ENCODE results near the gene S100A7.
A peak's percentile ranks its signal among the peaks of the same experiment; 100 is the strongest.

The S100A7 gene

GRCh38 chr1:153488731-153489130 lies 28.3 kb upstream of the S100A7 start:
- Mint-ChIP-seq H3K36me3 (ENCODE audit: insufficient read depth) (no peaks in the 10 kb centered on the region), H3K27me3 (peaks cover 58 to 71% of the 10 kb centered on the region in 2 donors), H3K27ac (no peak overlapping the region), H3K4me3 (no peak overlapping the region), H3K9me3 (no peaks in the 10 kb centered on the region), H3K4me1 (ENCODE audit: low read depth in 2 of 2) (no peaks in the 10 kb centered on the region)
- ATAC-seq (replicated peaks), result no peak
- no peak for DNase-seq

GRCh38 chr1:153487707-153488106 lies 27.3 kb upstream of the S100A7 start:
- ATAC-seq (replicated peaks) (no peak), DNase-seq (no peak)
- Mint-ChIP-seq H3K27ac (no peak overlapping the region), H3K4me3 (no peak overlapping the region), H3K36me3 (ENCODE audit: insufficient read depth) (no peaks in the 10 kb centered on the region), H3K4me1 (ENCODE audit: low read depth in 2 of 2) (no peaks in the 10 kb centered on the region), H3K27me3 (peaks cover 57 to 68% of the 10 kb centered on the region in 2 donors), H3K9me3 (no peaks in the 10 kb centered on the region)

- no peaks in the 10 kb centered on the region for H3K36me3 Mint-ChIP-seq (ENCODE audit: insufficient read depth)
- H3K9me3 Mint-ChIP-seq, result no peaks in the 10 kb centered on the region
- H3K4me3 Mint-ChIP-seq, result no peak overlapping the region
- H3K27me3 Mint-ChIP-seq, result peaks cover 61 to 68% of the 10 kb centered on the region in 2 donors
- no peak for ATAC-seq (replicated peaks)
- H3K27ac Mint-ChIP-seq, result no peak overlapping the region
- no peaks in the 10 kb centered on the region for H3K4me1 Mint-ChIP-seq (ENCODE audit: low read depth in 2 of 2)
- DNase-seq, result no peak
These were observed 25.4 kb upstream of the S100A7 start for GRCh38 chr1:153485863-153486262.

- no peak overlapping the region for H3K27ac Mint-ChIP-seq
- DNase-seq, result no peak
- H3K4me1 Mint-ChIP-seq (ENCODE audit: low read depth in 2 of 2), result no peaks in the 10 kb centered on the region
- no peaks in the 10 kb centered on the region for H3K9me3 Mint-ChIP-seq
- H3K27me3 Mint-ChIP-seq, result peaks cover 70 to 85% of the 10 kb centered on the region in 2 donors
- H3K4me3 Mint-ChIP-seq, result no peak overlapping the region
- no peak for ATAC-seq (replicated peaks)
- H3K36me3 Mint-ChIP-seq (ENCODE audit: insufficient read depth), result no peaks in the 10 kb centered on the region
These were observed 23.3 kb upstream of the S100A7 start for GRCh38 chr1:153483776-153484175.

GRCh38 chr1:153481124-153481523 lies 20.7 kb upstream of the S100A7 start:
- Mint-ChIP-seq H3K36me3 (ENCODE audit: insufficient read depth) (no peaks in the 10 kb centered on the region), H3K27me3 (peaks cover 64 to 82% of the 10 kb centered on the region in 2 donors)

GRCh38 chr1:153478692-153479618 lies 18.5 kb upstream of the S100A7 start:
- H3K27me3 Mint-ChIP-seq, result peaks cover 47 to 77% of the 10 kb centered on the region in 2 donors
- H3K36me3 Mint-ChIP-seq (ENCODE audit: insufficient read depth), result no peaks in the 10 kb centered on the region
- ATAC-seq (replicated peaks) (no peak), DNase-seq (no peak)
- no peaks in the 10 kb centered on the region for H3K4me1 Mint-ChIP-seq (ENCODE audit: low read depth in 2 of 2)
- no peak overlapping the region for H3K4me3 Mint-ChIP-seq
- H3K9me3 Mint-ChIP-seq, result no peaks in the 10 kb centered on the region
- H3K27ac Mint-ChIP-seq, result no peak overlapping the region

More at GRCh38 chr1:153481124-153481523, 20.7 kb upstream of the S100A7 start:
- Mint-ChIP-seq H3K4me3 (no peak overlapping the region), H3K27ac (no peak overlapping the region), H3K4me1 (ENCODE audit: low read depth in 2 of 2) (no peaks in the 10 kb centered on the region), H3K9me3 (no peaks in the 10 kb centered on the region)
- DNase-seq (no peak), ATAC-seq (replicated peaks) (no peak)

GRCh38 chr1:153478047-153478691 lies 17.7 kb upstream of the S100A7 start:
- ATAC-seq (replicated peaks), result no peak
- Mint-ChIP-seq H3K27me3 (peaks cover 45 to 74% of the 10 kb centered on the region in 2 donors), H3K4me3 (no peak overlapping the region), H3K27ac (no peak overlapping the region), H3K9me3 (peaks cover 0 to under 1% of the 10 kb centered on the region in 2 donors), H3K36me3 (ENCODE audit: insufficient read depth) (no peaks in the 10 kb centered on the region), H3K4me1 (ENCODE audit: low read depth in 2 of 2) (no peaks in the 10 kb centered on the region)
- DNase-seq, result no peak

GRCh38 chr1:153476491-153477093 lies 16.1 kb upstream of the S100A7 start:
- no peak for DNase-seq
- H3K4me3 Mint-ChIP-seq, result no peak overlapping the region
- no peaks in the 10 kb centered on the region for H3K36me3 Mint-ChIP-seq (ENCODE audit: insufficient read depth)
- H3K9me3 Mint-ChIP-seq, result peaks cover 0 to 12% of the 10 kb centered on the region in 2 donors
- H3K27me3 Mint-ChIP-seq, result peaks cover 41 to 60% of the 10 kb centered on the region in 2 donors
- ATAC-seq (replicated peaks), result no peak
- H3K27ac Mint-ChIP-seq, result no peak overlapping the region
- no peaks in the 10 kb centered on the region for H3K4me1 Mint-ChIP-seq (ENCODE audit: low read depth in 2 of 2)

- Mint-ChIP-seq H3K27ac (no peak overlapping the region), H3K4me1 (ENCODE audit: low read depth in 2 of 2) (no peaks in the 10 kb centered on the region), H3K4me3 (no peak overlapping the region), H3K9me3 (peaks cover 0 to 18% of the 10 kb centered on the region in 2 donors), H3K36me3 (ENCODE audit: insufficient read depth) (no peaks in the 10 kb centered on the region), H3K27me3 (peaks cover 36 to 57% of the 10 kb centered on the region in 2 donors)
- DNase-seq, result no peak
- ATAC-seq (replicated peaks), result no peak
These were observed 14.8 kb upstream of the S100A7 start for GRCh38 chr1:153475282-153475681.

- Mint-ChIP-seq H3K4me1 (ENCODE audit: low read depth in 2 of 2) (no peaks in the 10 kb centered on the region), H3K4me3 (no peak overlapping the region), H3K9me3 (peaks cover 0 to 18% of the 10 kb centered on the region in 2 donors), H3K36me3 (ENCODE audit: insufficient read depth) (no peaks in the 10 kb centered on the region), H3K27me3 (peaks cover 36 to 57% of the 10 kb centered on the region in 2 donors), H3K27ac (no peak overlapping the region)
- ATAC-seq (replicated peaks) (no peak), DNase-seq (no peak)
These were observed 13.9 kb upstream of the S100A7 start for GRCh38 chr1:153474347-153474746.

- Mint-ChIP-seq H3K27me3 (peaks cover 43 to 60% of the 10 kb centered on the region in 2 donors), H3K9me3 (peaks cover 0 to 18% of the 10 kb centered on the region in 2 donors), H3K4me1 (ENCODE audit: low read depth in 2 of 2) (peaks cover 2 to 3% of the 10 kb centered on the region in 2 donors), H3K4me3 (no peak overlapping the region), H3K27ac (no peak overlapping the region), H3K36me3 (ENCODE audit: insufficient read depth) (no peaks in the 10 kb centered on the region)
- DNase-seq (no peak), ATAC-seq (replicated peaks) (no peak)
These were observed 10.3 kb upstream of the S100A7 start for GRCh38 chr1:153470707-153471106.

GRCh38 chr1:153466908-153467307 lies 6.5 kb upstream of the S100A7 start:
- H3K36me3 Mint-ChIP-seq (ENCODE audit: insufficient read depth), result no peaks in the 10 kb centered on the region
- H3K27me3 Mint-ChIP-seq, result peaks cover 53 to 70% of the 10 kb centered on the region in 2 donors

GRCh38 chr1:153465811-153466636 lies 5.6 kb upstream of the S100A7 start:
- H3K4me1 Mint-ChIP-seq (ENCODE audit: low read depth in 2 of 2), result peaks cover 5% of the 10 kb centered on the region in 2 donors
- DNase-seq (peak; percentile 44 to 56 (median 52)), ATAC-seq (replicated peaks) (peak; percentile 54)
- peaks cover 0 to 6% of the 10 kb centered on the region in 2 donors for H3K9me3 Mint-ChIP-seq
- H3K36me3 Mint-ChIP-seq (ENCODE audit: insufficient read depth), result no peaks in the 10 kb centered on the region
- no peak overlapping the region for H3K4me3 Mint-ChIP-seq
- H3K27me3 Mint-ChIP-seq, result peaks cover 56 to 74% of the 10 kb centered on the region in 2 donors
- no peak overlapping the region for H3K27ac Mint-ChIP-seq

More at GRCh38 chr1:153466908-153467307, 6.5 kb upstream of the S100A7 start:
- Mint-ChIP-seq H3K27ac (no peak overlapping the region), H3K9me3 (peaks cover 0 to 6% of the 10 kb centered on the region in 2 donors), H3K4me3 (no peak overlapping the region), H3K4me1 (ENCODE audit: low read depth in 2 of 2) (peaks cover 5% of the 10 kb centered on the region in 2 donors)
- DNase-seq (no peak), ATAC-seq (replicated peaks) (no peak)

Data from effector memory CD8-positive, alpha-beta T cell (primary cell).